ENCODE results near the gene ARMH3.
A peak's percentile ranks its signal among the peaks of the same experiment; 100 is the strongest.

ARMH3 gene

GRCh38 chr10:101850749-101851148 is 205.2 kb downstream of the ARMH3 start:
- DNase-seq, result no peak

- DNase-seq, result no peak
Measured at GRCh38 chr10:101848894-101849351, 207.1 kb downstream of the ARMH3 start.

- DNase-seq, result no peak
Measured at GRCh38 chr10:101848408-101848807, 207.6 kb downstream of the ARMH3 start.

GRCh38 chr10:101845893-101846292 is 210.1 kb downstream of the ARMH3 start:
- no peak for DNase-seq

- DNase-seq, result peak; percentile 57
Measured at GRCh38 chr10:101843032-101844021, 212.6 kb downstream of the ARMH3 start, which contains the start of gene KCNIP2. TSS of gene KCNIP2 (minus strand) at chr10:101843800. CDS start at chr10:101843568, 232 bp downstream.

GRCh38 chr10:101841826-101842225 is 214.1 kb downstream of the ARMH3 start:
- no peak for DNase-seq

- peak; percentile 73 for DNase-seq
Measured at GRCh38 chr10:101840741-101841453, 215.1 kb downstream of the ARMH3 start.

GRCh38 chr10:101840102-101840684 is 215.8 kb downstream of the ARMH3 start:
- DNase-seq, result no peak

- peak; percentile 63 for DNase-seq
Measured at GRCh38 chr10:101839416-101840063, 216.4 kb downstream of the ARMH3 start.

GRCh38 chr10:101839002-101839401 is 217.0 kb downstream of the ARMH3 start:
- no peak for DNase-seq

- DNase-seq, result no peak
Measured at GRCh38 chr10:101838416-101838970, 217.5 kb downstream of the ARMH3 start.

- DNase-seq, result no peak
Measured at GRCh38 chr10:101837748-101838147, 218.2 kb downstream of the ARMH3 start.

- no peak for DNase-seq
Measured at GRCh38 chr10:101835362-101835761, 220.6 kb downstream of the ARMH3 start.

- no peak for DNase-seq
Measured at GRCh38 chr10:101834341-101834740, 221.6 kb downstream of the ARMH3 start.

- DNase-seq, result no peak
Measured at GRCh38 chr10:101833466-101833865, 222.5 kb downstream of the ARMH3 start.

- DNase-seq, result no peak
Measured at GRCh38 chr10:101832325-101832771, 223.6 kb downstream of the ARMH3 start.

- DNase-seq, result no peak
Measured at GRCh38 chr10:101831169-101831811, 224.7 kb downstream of the ARMH3 start.

- no peak for DNase-seq
Measured at GRCh38 chr10:101830322-101831168, 225.4 kb downstream of the ARMH3 start.

GRCh38 chr10:101829561-101830315 is 226.2 kb downstream of the ARMH3 start:
- no peak for DNase-seq
